CD14-positive monocyte (primary cell): ENCODE data around the gene SETD5. TPM values are rescaled to one million over a fixed set of nuclear protein-coding genes. Genes with fewer than 3 reads are reported as not detected.

ENCODE experiments used
- DNase-seq, 3 donors: peaks; one replicate each; pipeline ENCODE4 v3.0.0-alpha.2; 2011 to 2022
- H2AFZ ChIP-seq: 2 replicates; pipeline ENCODE4 v1.6.0; 2012; ENCODE audit warnings: mild to moderate bottlenecking, low read depth, low read length, inconsistent platforms; ENCODE audit not compliant: insufficient read depth, poor library complexity, severe bottlenecking
- H3K27ac ChIP-seq, 2 donors: 1 replicate in 1 of 2; 2 replicates in 1 of 2; pipeline ENCODE4 v1.5.1; 2012 to 2013; ENCODE audit warnings: low read length in 2 of 2, control low read depth in 1 of 2, inconsistent platforms in 1 of 2, low read depth in 1 of 2, mild to moderate bottlenecking in 1 of 2
- H3K27me3 ChIP-seq, 2 donors: one replicate each; pipeline versions ENCODE4 v1.6.0 to v1.6.1; 2011 to 2013; ENCODE audit warnings: low read length in 2 of 2; ENCODE audit not compliant: control insufficient read depth in 2 of 2, insufficient read depth in 2 of 2
- H3K36me3 ChIP-seq, 2 donors: replicated peaks in 1 of 2; 1 replicate in 1 of 2; 2 replicates in 1 of 2; pipeline versions ENCODE4 v1.5.1 to v1.6.1; 2012 to 2013; ENCODE audit warnings: low read length in 2 of 2, control low read depth in 1 of 2, inconsistent platforms in 1 of 2, mild to moderate bottlenecking in 1 of 2; ENCODE audit not compliant: insufficient read depth in 2 of 2, control insufficient read depth in 1 of 2
- H3K4me1 ChIP-seq, 2 donors: 1 replicate in 1 of 2; 2 replicates in 1 of 2; pipeline versions ENCODE4 v1.5.1 to v1.6.1; 2012 to 2013; ENCODE audit warnings: low read length in 2 of 2, control low read depth in 1 of 2, inconsistent platforms in 1 of 2, mild to moderate bottlenecking in 1 of 2, moderate library complexity in 1 of 2; ENCODE audit not compliant: insufficient read depth in 2 of 2, control insufficient read depth in 1 of 2
- H3K4me2 ChIP-seq: replicated peaks from 2 replicates; pipeline ENCODE3; 2012; ENCODE audit warnings: low read length, moderate library complexity, mild to moderate bottlenecking; ENCODE audit not compliant: poor library complexity, severe bottlenecking; ENCODE audit errors: extremely low read depth
- H3K4me3 ChIP-seq, 3 experiments: fragments of 200-600 bp in 1 of 3; sonication (generic) in 1 of 3; replicated peaks in 1 of 3; 1 replicate in 2 of 3; 2 replicates in 1 of 3; pipeline ENCODE4 v1.5.1; 2011 to 2013; ENCODE audit warnings: low read length in 3 of 3, mild to moderate bottlenecking in 3 of 3, control low read depth in 2 of 3, low read depth in 2 of 3, inconsistent platforms in 1 of 3, moderate library complexity in 1 of 3
- H3K79me2 ChIP-seq: 2 replicates; pipeline ENCODE4 v1.6.0; 2012; ENCODE audit warnings: mild to moderate bottlenecking, control low read depth, inconsistent platforms, low read length, moderate library complexity; ENCODE audit not compliant: insufficient read depth
- H3K9ac ChIP-seq: 2 replicates; pipeline ENCODE4 v1.6.0; 2017; ENCODE audit warnings: low read length, mild to moderate bottlenecking; ENCODE audit not compliant: insufficient read depth, poor library complexity, severe bottlenecking
- H3K9me3 ChIP-seq, 2 donors: replicated peaks in 1 of 2; 1 replicate in 1 of 2; 2 replicates in 1 of 2; pipeline versions ENCODE4 v1.5.1 to v1.6.1; 2012 to 2013; ENCODE audit warnings: low read length in 2 of 2, control low read depth in 1 of 2; ENCODE audit not compliant: control insufficient read depth in 1 of 2, insufficient read depth in 1 of 2
- H4K20me1 ChIP-seq: 2 replicates; pipeline ENCODE4 v1.6.0; 2012; ENCODE audit warnings: mild to moderate bottlenecking, low read length, control low read depth, moderate library complexity; ENCODE audit not compliant: insufficient read depth
- H3K27ac Mint-ChIP-seq, 7 donors: one replicate each; pipeline ENCODE4 v1.8.0; 2020; ENCODE audit warnings: mild to moderate bottlenecking in 7 of 7, mixed read lengths in 7 of 7, moderate library complexity in 6 of 7, inconsistent platforms in 2 of 7
- H3K27me3 Mint-ChIP-seq, 3 donors: one replicate each; pipeline ENCODE4 v1.8.0; 2021 to 2022; ENCODE audit warnings: low read depth in 3 of 3, mild to moderate bottlenecking in 3 of 3, mixed read lengths in 3 of 3, moderate library complexity in 3 of 3, inconsistent platforms in 1 of 3
- H3K36me3 Mint-ChIP-seq, 2 donors: one replicate each; pipeline ENCODE4 v1.8.0; 2020; ENCODE audit warnings: mixed read lengths in 2 of 2, inconsistent platforms in 1 of 2, mild to moderate bottlenecking in 1 of 2
- H3K4me1 Mint-ChIP-seq: one replicate; pipeline ENCODE4 v1.8.0; 2020; ENCODE audit warnings: mild to moderate bottlenecking, mixed read lengths
- H3K4me3 Mint-ChIP-seq, 2 donors: one replicate each; pipeline ENCODE4 v1.8.0; 2020; ENCODE audit warnings: mild to moderate bottlenecking in 2 of 2, mixed read lengths in 2 of 2, moderate library complexity in 1 of 2
- H3K9me3 Mint-ChIP-seq, 7 donors: one replicate each; pipeline ENCODE4 v1.8.0; 2020 to 2022; ENCODE audit warnings: mixed read lengths in 7 of 7, mild to moderate bottlenecking in 6 of 7, moderate library complexity in 6 of 7, inconsistent platforms in 2 of 7
- CTCF ChIP-seq: fragments of 200-600 bp; IDR thresholded peaks from one replicate; pipeline ENCODE4 v1.8.0; 2022; ENCODE audit warnings: antibody characterized with exemption, mild to moderate bottlenecking
- WGBS: methylation state at CpG from one replicate; pipeline ENCODE4 v1.1.5; 2013; ENCODE audit warnings: missing lambda C conversion rate; ENCODE audit not compliant: insufficient coverage; 5-methylcytosine and 5-hydroxymethylcytosine counted together
- intact Hi-C, 2 donors: fragments of 100-400 bp; cut with micrococcal nuclease; formaldehyde crosslinking; loops; one replicate each; pipeline versions ENCODE4 v1.15.0 to v1.15.1; 2023
- polyA plus RNA-seq, 3 donors: library from polyadenylated mRNA; depleted of rRNA in 1 of 3; unstranded in 2 of 3; stranded (reverse) in 1 of 3; fragments of 300-500 nt in 2 of 3; fragments of >200 nt in 1 of 3; fragmentation: Illumina TruSeq in 2 of 3; gene quantifications; 1 replicate in 2 of 3; 2 replicates in 1 of 3; pipeline ENCODE4 v1.2.3, GENCODE V29; 2012 to 2021

Gene SETD5
- polyA plus RNA-seq, 3 donors: 4.1 to 51.5 (median 13.7) TPM

- Mint-ChIP-seq H3K27ac (peak overlapping the region in 3 of 7 donors; percentile 0 to 42 (median 34)), H3K4me1 (no peaks in the 10 kb centered on the region), H3K27me3 (peaks cover 0 to 3% (median 0%) of the 10 kb centered on the region in 3 donors), H3K9me3 (no peaks in the 10 kb centered on the region), H3K4me3 (no peak overlapping the region), H3K36me3 (peaks cover 79 to 92% of the 10 kb centered on the region in 2 donors)
- Histone ChIP-seq H2AFZ (no peak overlapping the region), H3K4me2 (no peak overlapping the region), H3K36me3 (peaks cover 98 to 100% of the 10 kb centered on the region in 2 donors), H3K79me2 (no peaks in the 10 kb centered on the region), H4K20me1 (peaks cover 25% of the 10 kb centered on the region), H3K27ac (peak overlapping the region in 1 of 2 donors; percentile 11), H3K4me3 (no peak overlapping the region), H3K27me3 (no peaks in the 10 kb centered on the region), H3K4me1 (no peaks in the 10 kb centered on the region), H3K9me3 (no peaks in the 10 kb centered on the region), H3K9ac (no peak overlapping the region)
- no peak for TF ChIP-seq CTCF
- intact Hi-C loops: no loop called here
- WGBS: 100% methylated on average over 3 of the region's 7 CpGs
- no peak for DNase-seq
Measured at GRCh38 chr3:9468460-9468859, 71.0 kb downstream of the SETD5 start.

GRCh38 chr3:9469986-9470385, 72.6 kb downstream of the SETD5 start:
- no peak overlapping the region for H3K9ac ChIP-seq
- H3K27ac Mint-ChIP-seq: peak overlapping the region in 1 of 7 donors; percentile 49
- intact Hi-C loops: no loop called here
- H3K36me3 ChIP-seq: peaks cover 98 to 100% of the 10 kb centered on the region in 2 donors
- H3K27me3 Mint-ChIP-seq: peaks cover 0 to 3% (median 0%) of the 10 kb centered on the region in 3 donors
- no peaks in the 10 kb centered on the region for H3K4me1 Mint-ChIP-seq
- no peak overlapping the region for H3K4me3 Mint-ChIP-seq
- peaks cover 81 to 92% of the 10 kb centered on the region in 2 donors for H3K36me3 Mint-ChIP-seq
- no peak overlapping the region for H2AFZ ChIP-seq
- TF ChIP-seq CTCF: no peak
- H3K9me3 Mint-ChIP-seq: no peaks in the 10 kb centered on the region
- no peak overlapping the region for H3K4me3 ChIP-seq
- H3K4me1 ChIP-seq: no peaks in the 10 kb centered on the region
- no peak overlapping the region for H3K4me2 ChIP-seq
- peaks cover 22% of the 10 kb centered on the region for H4K20me1 ChIP-seq
- WGBS: 95% methylated on average over 2 of the region's 3 CpGs
- H3K27ac ChIP-seq: no peak overlapping the region
- H3K79me2 ChIP-seq: no peaks in the 10 kb centered on the region
- H3K9me3 ChIP-seq: no peaks in the 10 kb centered on the region
- DNase-seq: no peak
- no peaks in the 10 kb centered on the region for H3K27me3 ChIP-seq
